Liver (tissue), 9 donors: Measurements from ENCODE around the gene SDC1. TPM values are rescaled to one million over a fixed set of nuclear protein-coding genes. Genes with fewer than 3 reads are reported as not detected.
A peak's percentile ranks its signal among the peaks of the same experiment; 100 is the strongest.

ENCODE experiments used
- DNase-seq: peaks from one replicate; pipeline ENCODE4 v3.0.0-alpha.2; 2017; ENCODE audit warnings: low spot score
- H3K27ac ChIP-seq, 2 donors: one replicate each; pipeline ENCODE4 v1.7.0; 2013; ENCODE audit warnings: inconsistent platforms in 2 of 2, low read length in 2 of 2, control low read depth in 1 of 2, low read depth in 1 of 2, mild to moderate bottlenecking in 1 of 2
- H3K27me3 ChIP-seq, 4 donors: one replicate each; pipeline versions ENCODE4 v1.6.1 to v1.7.0; 2013; ENCODE audit warnings: low read length in 3 of 4, inconsistent platforms in 1 of 4, mild to moderate bottlenecking in 1 of 4, moderate library complexity in 1 of 4; ENCODE audit not compliant: control insufficient read depth in 4 of 4, insufficient read depth in 4 of 4
- H3K36me3 ChIP-seq, 4 donors: one replicate each; pipeline versions ENCODE4 v1.6.1 to v1.7.0; 2013; ENCODE audit warnings: low read length in 3 of 4, mild to moderate bottlenecking in 3 of 4, low read depth in 1 of 4, moderate library complexity in 1 of 4; ENCODE audit not compliant: control insufficient read depth in 4 of 4, insufficient read depth in 3 of 4
- H3K4me1 ChIP-seq, 4 donors: one replicate each; pipeline versions ENCODE4 v1.6.1 to v1.7.0; 2013; ENCODE audit warnings: low read length in 3 of 4, mild to moderate bottlenecking in 3 of 4, moderate library complexity in 1 of 4; ENCODE audit not compliant: control insufficient read depth in 4 of 4, insufficient read depth in 4 of 4
- H3K4me3 ChIP-seq, 3 donors: one replicate each; pipeline versions ENCODE4 v1.6.1 to v1.7.0; 2013; ENCODE audit warnings: low read length in 3 of 3, control low read depth in 1 of 3, low read depth in 1 of 3, mild to moderate bottlenecking in 1 of 3
- H3K9ac ChIP-seq, 2 donors: one replicate each; pipeline ENCODE4 v1.7.0; 2013; ENCODE audit warnings: low read length in 2 of 2, mild to moderate bottlenecking in 2 of 2, moderate library complexity in 2 of 2, control low read depth in 1 of 2, low read depth in 1 of 2
- H3K9me3 ChIP-seq, 4 donors: one replicate each; pipeline versions ENCODE4 v1.6.1 to v1.7.0; 2013; ENCODE audit warnings: low read length in 3 of 4; ENCODE audit not compliant: control insufficient read depth in 4 of 4
- CTCF ChIP-seq: fragments of 150-350 bp; IDR thresholded peaks from 2 replicates; pipeline ENCODE4 v1.5.1; 2017; ENCODE audit warnings: improper control_type of control experiment, low read depth, low read length; ENCODE audit not compliant: missing input control
- FOXA1 ChIP-seq: IDR thresholded peaks from 2 replicates; pipeline ENCODE4 v1.6.1; 2016; ENCODE audit warnings: antibody characterized with exemption
- HNF4A ChIP-seq, 2 donors: conservative IDR thresholded peaks; 2 replicates each; pipeline ENCODE4 v1.6.1; 2016; ENCODE audit warnings: antibody characterized with exemption in 2 of 2, mild to moderate bottlenecking in 2 of 2
- HNF4G ChIP-seq: IDR thresholded peaks from 2 replicates; pipeline ENCODE4 v1.6.1; 2016; ENCODE audit warnings: antibody characterized with exemption
- MAX ChIP-seq: IDR thresholded peaks from 2 replicates; pipeline ENCODE4 v1.6.1; 2016; ENCODE audit warnings: antibody characterized with exemption
- REST ChIP-seq: IDR thresholded peaks from 2 replicates; pipeline ENCODE4 v1.6.1; 2016; ENCODE audit warnings: antibody characterized with exemption, mild to moderate bottlenecking
- RXRA ChIP-seq, 2 donors: IDR thresholded peaks; 2 replicates each; pipeline ENCODE4 v1.6.1; 2017 to 2018; ENCODE audit warnings: antibody characterized with exemption in 2 of 2, mild to moderate bottlenecking in 1 of 2
- SP1 ChIP-seq: IDR thresholded peaks from 2 replicates; pipeline ENCODE4 v1.6.1; 2018; ENCODE audit warnings: antibody characterized with exemption, mild to moderate bottlenecking
- YY1 ChIP-seq: IDR thresholded peaks from 2 replicates; pipeline ENCODE4 v1.6.1; 2016; ENCODE audit warnings: antibody characterized with exemption, mild to moderate bottlenecking
- WGBS: extraction: QIAGEN DNeasy Blood & Tissue Kit; methylation state at CpG from one replicate; pipeline ENCODE4 v1.1.7; 2013; 5-methylcytosine and 5-hydroxymethylcytosine counted together
- polyA plus RNA-seq, 2 donors: library from polyadenylated mRNA; stranded (reverse) in 1 of 2; unstranded in 1 of 2; fragments of 200-250 nt in 1 of 2; fragments of >200 nt in 1 of 2; fragmentation: Nextera tagmentation in 1 of 2; extraction: Ambion mirVana in 1 of 2; gene quantifications; one replicate each; pipeline versions ENCODE4 v1.2.1 to v1.2.3, GENCODE V29; 2013 to 2015
- total RNA-seq, 2 donors: library from RNA; depleted of rRNA; stranded (reverse); fragments of >200 nt; gene quantifications; one replicate each; pipeline ENCODE4 v1.2.3, GENCODE V29; 2014
- donor health status: healthy.
- donor health status: healthy.
- donor health status: healthy.
- donor health status: healthy.
- donor health status: healthy.

Gene SDC1
- total and polyA plus RNA-seq, 4 donors = 99.6 to 363 (median 196) TPM

DNA sequence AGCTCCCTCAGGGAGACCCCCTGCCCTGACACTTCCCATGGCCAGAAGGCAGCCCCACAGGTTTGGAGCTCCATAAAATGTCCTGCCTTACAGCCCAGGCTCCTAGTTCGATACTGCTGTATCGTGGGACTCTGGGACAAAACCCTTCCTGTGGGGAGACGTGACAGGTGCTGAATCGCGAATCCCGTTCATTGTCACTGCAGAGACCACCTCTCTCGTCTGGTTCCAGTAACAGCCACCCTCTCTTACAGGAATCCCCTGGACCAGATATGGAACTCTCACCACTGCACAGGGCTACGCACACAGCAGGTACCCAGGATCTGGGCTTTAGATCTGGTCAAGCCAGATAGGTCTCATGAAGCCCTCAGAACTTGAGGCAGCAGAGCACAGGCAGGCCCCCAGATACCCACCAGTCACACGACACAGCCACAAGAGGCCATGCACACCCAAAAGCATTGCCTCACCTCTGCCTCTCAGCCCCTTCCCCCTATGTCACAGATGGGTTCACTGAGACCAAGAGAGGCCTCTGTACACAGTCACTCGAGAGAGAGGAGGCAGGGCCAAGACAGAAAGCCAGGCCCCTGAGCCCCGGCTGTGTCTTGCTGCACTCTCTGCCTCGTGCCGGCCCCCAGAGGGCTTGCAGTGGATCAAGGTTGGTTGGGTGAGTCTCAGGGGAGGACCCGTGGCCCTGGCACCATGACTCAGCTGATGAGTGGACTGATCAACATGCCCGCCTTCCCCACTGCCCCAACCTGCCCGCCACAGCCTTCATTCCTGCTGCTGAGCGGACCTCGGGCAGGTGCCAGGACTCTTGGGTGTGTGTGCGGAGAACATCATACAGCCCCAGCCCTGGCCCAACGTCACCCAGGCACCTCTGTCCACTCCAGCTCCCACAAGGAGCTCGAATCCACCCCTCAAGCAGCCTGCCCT, 7.6 kb downstream of the SDC1 start:
- no peak for DNase-seq
- H3K4me3 ChIP-seq = no peak overlapping the region
- peaks cover 7 to 97% (median 74%) of the 10 kb centered on the region in 4 donors for H3K4me1 ChIP-seq
- peak overlapping the region; percentile 5 to 57 for H3K9ac ChIP-seq
- TF ChIP-seq RXRA (IDR thresholded peaks at IDR 0.05) (peak; percentile 44 to 75), CTCF (no peak), YY1 (peak; percentile 89), MAX (peak; percentile 73), REST (peak; percentile 29), HNF4A (conservative IDR thresholded peaks at IDR 0.05) (peak in 1 of 2 donors; percentile 57), HNF4G (no peak)
- peak overlapping the region; percentile 94 to 98 for H3K27ac ChIP-seq
- H3K27me3 ChIP-seq = no peaks in the 10 kb centered on the region
- 56% methylated on average over 21 of the region's 21 CpGs for WGBS
- no peaks in the 10 kb centered on the region for H3K9me3 ChIP-seq
- no peaks in the 10 kb centered on the region for H3K36me3 ChIP-seq

DNA sequence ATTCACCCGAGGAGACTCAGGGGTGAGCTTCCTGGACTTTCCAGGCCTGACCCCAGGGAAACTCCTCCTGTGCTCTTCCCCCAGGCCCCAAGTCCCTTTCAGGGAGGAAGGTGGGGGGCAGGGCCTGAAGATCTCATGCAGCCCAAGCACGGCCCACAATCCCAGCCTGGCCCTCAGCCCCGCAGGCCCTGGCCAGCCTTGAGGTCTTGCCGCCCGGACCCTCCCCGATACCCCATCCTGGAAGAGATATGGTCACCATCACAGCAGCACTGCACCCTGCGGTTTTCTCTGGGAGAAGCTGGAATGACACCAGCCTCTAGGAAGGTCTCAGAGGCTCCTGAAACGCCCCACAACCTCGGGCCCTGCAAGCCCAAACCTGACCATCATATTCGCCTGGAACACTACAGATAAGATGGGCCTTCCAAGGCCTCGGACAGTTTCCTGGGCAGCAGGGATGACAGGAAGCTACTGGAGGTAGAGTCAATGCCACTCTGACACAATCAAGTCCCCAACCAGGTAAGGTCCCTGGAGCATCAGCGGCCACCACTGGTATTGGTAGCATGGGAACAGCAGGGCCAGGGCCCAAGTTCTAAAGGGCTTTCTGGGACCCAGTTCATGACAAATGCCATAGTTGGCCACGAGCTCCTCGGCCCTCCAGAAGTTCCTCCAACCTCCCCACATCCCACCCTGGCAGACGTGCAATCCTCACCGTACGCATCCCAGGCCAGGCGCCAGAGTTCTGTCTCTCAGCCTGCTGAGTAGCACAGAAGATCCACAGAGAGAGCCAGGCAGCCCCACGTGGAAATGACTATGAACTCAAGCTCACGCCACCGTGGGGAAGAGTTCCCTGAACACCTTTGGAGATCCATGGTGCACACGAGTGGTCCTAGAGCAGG, 8.6 kb downstream of the SDC1 start:
- Histone ChIP-seq H3K36me3 (no peaks in the 10 kb centered on the region), H3K9ac (peak overlapping the region; percentile 57 to 73), H3K4me3 (no peak overlapping the region), H3K9me3 (no peaks in the 10 kb centered on the region), H3K4me1 (peaks cover 10 to 97% (median 75%) of the 10 kb centered on the region in 4 donors), H3K27ac (peak overlapping the region; percentile 94 to 98), H3K27me3 (no peaks in the 10 kb centered on the region)
- WGBS = 39% methylated on average over 22 of the region's 22 CpGs
- DNase-seq = no peak
- no peak for TF ChIP-seq HNF4A (conservative IDR thresholded peaks at IDR 0.05)
- TF ChIP-seq SP1 = no peak
- TF ChIP-seq FOXA1 = no peak
